ENCODE measurements around the gene ELMO1.

Gene ELMO1

GRCh38 chr7:37211097-37211880, 237.4 kb downstream of the ELMO1 start:
- no peak for DNase-seq

GRCh38 chr7:37209195-37209594, 239.5 kb downstream of the ELMO1 start:
- DNase-seq: no peak

- DNase-seq: no peak
These were observed 240.1 kb downstream of the ELMO1 start for GRCh38 chr7:37208528-37208927.

GRCh38 chr7:37206192-37206591, 242.5 kb downstream of the ELMO1 start:
- DNase-seq: no peak

GRCh38 chr7:37205451-37205850, 243.2 kb downstream of the ELMO1 start:
- no peak for DNase-seq

- DNase-seq: no peak
These were observed 246.8 kb downstream of the ELMO1 start for GRCh38 chr7:37201876-37202198.

GRCh38 chr7:37201003-37201875, 247.4 kb downstream of the ELMO1 start:
- DNase-seq: peak; percentile 36

GRCh38 chr7:37198906-37199485, 249.7 kb downstream of the ELMO1 start:
- DNase-seq: peak; percentile 15

- no peak for DNase-seq
These were observed 250.4 kb downstream of the ELMO1 start for GRCh38 chr7:37198041-37198905.

- DNase-seq: no peak
These were observed 251.6 kb downstream of the ELMO1 start for GRCh38 chr7:37197108-37197507.

- no peak for DNase-seq
These were observed 252.0 kb downstream of the ELMO1 start for GRCh38 chr7:37196676-37197075.

- no peak for DNase-seq
These were observed 253.3 kb downstream of the ELMO1 start for GRCh38 chr7:37195388-37195787.

GRCh38 chr7:37194943-37195342, 253.7 kb downstream of the ELMO1 start:
- no peak for DNase-seq

- no peak for DNase-seq
These were observed 254.9 kb downstream of the ELMO1 start for GRCh38 chr7:37193775-37194135.

GRCh38 chr7:37193087-37193774, 255.4 kb downstream of the ELMO1 start:
- DNase-seq: no peak

GRCh38 chr7:37191797-37192196, 256.9 kb downstream of the ELMO1 start:
- DNase-seq: no peak

- no peak for DNase-seq
These were observed 261.5 kb downstream of the ELMO1 start for GRCh38 chr7:37187179-37187578.

GRCh38 chr7:37186753-37187152, 261.9 kb downstream of the ELMO1 start:
- DNase-seq: no peak

- DNase-seq: no peak
These were observed 267.1 kb downstream of the ELMO1 start for GRCh38 chr7:37181550-37181932.

GRCh38 chr7:37180828-37181549, 267.7 kb downstream of the ELMO1 start:
- no peak for DNase-seq

GRCh38 chr7:37176079-37176478, 272.6 kb downstream of the ELMO1 start:
- DNase-seq: no peak

GRCh38 chr7:37174460-37174859, 274.2 kb downstream of the ELMO1 start:
- no peak for DNase-seq

Measured in 8988T (cell line).